ENCODE data around the gene BCR. TPM values are rescaled to one million over a fixed set of nuclear protein-coding genes. Genes with fewer than 3 reads are reported as not detected.
A peak's percentile ranks its signal among the peaks of the same experiment; 100 is the strongest.

BCR gene
- total RNA-seq, 1 donor from 2014 or later = 57.2 TPM

DNA sequence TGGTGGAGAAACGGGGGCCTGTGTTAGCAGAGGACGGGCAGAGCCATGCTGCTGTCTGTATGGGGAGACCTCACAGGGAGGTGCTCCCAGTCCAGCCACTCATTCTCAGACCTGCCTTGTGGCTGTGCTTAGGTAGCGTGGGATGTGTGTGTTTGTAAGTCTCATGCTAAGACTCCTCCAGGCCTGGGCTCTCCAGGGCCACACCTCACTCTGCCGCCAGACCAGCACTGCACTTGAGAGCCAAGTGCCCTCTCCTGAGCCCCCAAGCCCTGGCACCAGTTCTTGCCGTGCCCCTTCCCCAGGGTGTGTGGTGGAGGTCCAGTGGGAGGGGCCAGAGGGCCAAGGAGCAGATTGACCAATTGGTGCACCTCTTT, 108.8 kb downstream of the BCR start:
- Histone ChIP-seq H3K27ac (no peak overlapping the region), H3K36me3 (peaks cover 95% of the 10 kb centered on the region), H3K9me3 (no peaks in the 10 kb centered on the region), H3K4me3 (no peak overlapping the region), H3K4me1 (peaks cover 12% of the 10 kb centered on the region), H3K27me3 (ENCODE audit: low read depth) (no peaks in the 10 kb centered on the region)
- DNase-seq (no peak), ATAC-seq (peak; percentile 17 to 24)
- intact Hi-C loops (cut with DNase I) = loop anchor here (10.0 kb wide), 1 partner anchor 114 kb away; no protein-coding TSS in a partner anchor
- TF ChIP-seq, protein P1, sequence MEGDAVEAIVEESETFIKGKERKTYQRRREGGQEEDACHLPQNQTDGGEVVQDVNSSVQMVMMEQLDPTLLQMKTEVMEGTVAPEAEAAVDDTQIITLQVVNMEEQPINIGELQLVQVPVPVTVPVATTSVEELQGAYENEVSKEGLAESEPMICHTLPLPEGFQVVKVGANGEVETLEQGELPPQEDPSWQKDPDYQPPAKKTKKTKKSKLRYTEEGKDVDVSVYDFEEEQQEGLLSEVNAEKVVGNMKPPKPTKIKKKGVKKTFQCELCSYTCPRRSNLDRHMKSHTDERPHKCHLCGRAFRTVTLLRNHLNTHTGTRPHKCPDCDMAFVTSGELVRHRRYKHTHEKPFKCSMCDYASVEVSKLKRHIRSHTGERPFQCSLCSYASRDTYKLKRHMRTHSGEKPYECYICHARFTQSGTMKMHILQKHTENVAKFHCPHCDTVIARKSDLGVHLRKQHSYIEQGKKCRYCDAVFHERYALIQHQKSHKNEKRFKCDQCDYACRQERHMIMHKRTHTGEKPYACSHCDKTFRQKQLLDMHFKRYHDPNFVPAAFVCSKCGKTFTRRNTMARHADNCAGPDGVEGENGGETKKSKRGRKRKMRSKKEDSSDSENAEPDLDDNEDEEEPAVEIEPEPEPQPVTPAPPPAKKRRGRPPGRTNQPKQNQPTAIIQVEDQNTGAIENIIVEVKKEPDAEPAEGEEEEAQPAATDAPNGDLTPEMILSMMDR (IDR thresholded peaks at IDR 0.05) = no peak

DNA sequence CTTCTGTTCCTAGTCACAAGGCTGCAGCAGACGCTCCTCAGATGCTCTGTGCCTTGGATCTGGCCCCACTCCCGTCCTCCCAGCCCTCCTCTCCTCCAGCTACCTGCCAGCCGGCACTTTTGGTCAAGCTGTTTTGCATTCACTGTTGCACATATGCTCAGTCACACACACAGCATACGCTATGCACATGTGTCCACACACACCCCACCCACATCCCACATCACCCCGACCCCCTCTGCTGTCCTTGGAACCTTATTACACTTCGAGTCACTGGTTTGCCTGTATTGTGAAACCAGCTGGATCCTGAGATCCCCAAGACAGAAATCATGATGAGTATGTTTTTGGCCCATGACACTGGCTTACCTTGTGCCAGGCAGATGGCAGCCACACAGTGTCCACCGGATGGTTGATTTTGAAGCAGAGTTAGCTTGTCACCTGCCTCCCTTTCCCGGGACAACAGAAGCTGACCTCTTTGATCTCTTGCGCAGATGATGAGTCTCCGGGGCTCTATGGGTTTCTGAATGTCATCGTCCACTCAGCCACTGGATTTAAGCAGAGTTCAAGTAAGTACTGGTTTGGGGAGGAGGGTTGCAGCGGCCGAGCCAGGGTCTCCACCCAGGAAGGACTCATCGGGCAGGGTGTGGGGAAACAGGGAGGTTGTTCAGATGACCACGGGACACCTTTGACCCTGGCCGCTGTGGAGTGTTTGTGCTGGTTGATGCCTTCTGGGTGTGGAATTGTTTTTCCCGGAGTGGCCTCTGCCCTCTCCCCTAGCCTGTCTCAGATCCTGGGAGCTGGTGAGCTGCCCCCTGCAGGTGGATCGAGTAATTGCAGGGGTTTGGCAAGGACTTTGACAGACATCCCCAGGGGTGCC, 109.8 kb downstream of the BCR start:
- DNase-seq (peak; percentile 65), ATAC-seq (peak; percentile 68 to 69)
- TF ChIP-seq, protein P1 (IDR thresholded peaks at IDR 0.05) = peak; percentile 83
- Histone ChIP-seq H3K27me3 (ENCODE audit: low read depth) (no peaks in the 10 kb centered on the region), H3K4me3 (no peak overlapping the region), H3K27ac (peak overlapping the region; percentile 24), H3K36me3 (peaks cover 97% of the 10 kb centered on the region), H3K4me1 (peaks cover 12% of the 10 kb centered on the region), H3K9me3 (no peaks in the 10 kb centered on the region)
- intact Hi-C loops (cut with DNase I) = loop anchor here (10.0 kb wide), 1 partner anchor 115 kb away; no protein-coding TSS in a partner anchor

DNA sequence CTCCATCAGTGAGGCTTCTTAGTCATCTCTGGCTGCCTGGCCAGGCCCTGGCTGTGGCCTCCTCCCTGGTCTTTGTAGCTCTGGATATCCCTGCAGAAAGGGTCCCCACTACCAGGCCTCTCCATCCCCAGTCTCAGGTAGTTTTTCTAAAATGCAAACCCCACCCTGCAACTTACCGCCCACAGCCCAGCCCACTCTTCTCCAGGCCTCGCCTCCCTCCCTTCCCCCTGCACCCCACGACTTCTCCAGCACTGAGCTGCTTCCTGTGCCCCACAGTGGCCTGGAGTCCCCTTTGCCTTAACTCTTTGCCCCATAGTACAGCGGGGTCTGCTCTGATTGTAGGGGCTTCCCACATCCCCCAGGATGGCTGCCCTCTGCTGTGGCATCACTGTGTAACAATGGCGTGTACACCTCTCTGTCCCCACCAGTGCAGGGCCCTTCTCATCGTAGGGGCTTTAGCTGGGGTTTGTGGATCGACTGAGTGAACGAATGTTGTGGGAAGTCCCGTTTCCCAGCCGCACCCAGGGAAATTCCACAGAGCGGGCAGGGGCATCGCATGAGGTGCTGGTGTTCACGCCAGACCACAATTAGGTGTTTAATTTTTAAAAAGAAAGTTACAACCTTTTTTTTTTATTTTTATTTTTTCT, 111.6 kb downstream of the BCR start:
- TF ChIP-seq, protein P1 (IDR thresholded peaks at IDR 0.05) = no peak
- H3K27ac ChIP-seq = no peak overlapping the region
- peaks cover 94% of the 10 kb centered on the region for H3K36me3 ChIP-seq
- ATAC-seq (no peak), DNase-seq (no peak)
- H3K27me3 ChIP-seq (ENCODE audit: low read depth) = no peaks in the 10 kb centered on the region
- peaks cover 12% of the 10 kb centered on the region for H3K4me1 ChIP-seq
- no peak overlapping the region for H3K4me3 ChIP-seq
- H3K9me3 ChIP-seq = no peaks in the 10 kb centered on the region
- intact Hi-C loops (cut with DNase I) = no loop called here

DNA sequence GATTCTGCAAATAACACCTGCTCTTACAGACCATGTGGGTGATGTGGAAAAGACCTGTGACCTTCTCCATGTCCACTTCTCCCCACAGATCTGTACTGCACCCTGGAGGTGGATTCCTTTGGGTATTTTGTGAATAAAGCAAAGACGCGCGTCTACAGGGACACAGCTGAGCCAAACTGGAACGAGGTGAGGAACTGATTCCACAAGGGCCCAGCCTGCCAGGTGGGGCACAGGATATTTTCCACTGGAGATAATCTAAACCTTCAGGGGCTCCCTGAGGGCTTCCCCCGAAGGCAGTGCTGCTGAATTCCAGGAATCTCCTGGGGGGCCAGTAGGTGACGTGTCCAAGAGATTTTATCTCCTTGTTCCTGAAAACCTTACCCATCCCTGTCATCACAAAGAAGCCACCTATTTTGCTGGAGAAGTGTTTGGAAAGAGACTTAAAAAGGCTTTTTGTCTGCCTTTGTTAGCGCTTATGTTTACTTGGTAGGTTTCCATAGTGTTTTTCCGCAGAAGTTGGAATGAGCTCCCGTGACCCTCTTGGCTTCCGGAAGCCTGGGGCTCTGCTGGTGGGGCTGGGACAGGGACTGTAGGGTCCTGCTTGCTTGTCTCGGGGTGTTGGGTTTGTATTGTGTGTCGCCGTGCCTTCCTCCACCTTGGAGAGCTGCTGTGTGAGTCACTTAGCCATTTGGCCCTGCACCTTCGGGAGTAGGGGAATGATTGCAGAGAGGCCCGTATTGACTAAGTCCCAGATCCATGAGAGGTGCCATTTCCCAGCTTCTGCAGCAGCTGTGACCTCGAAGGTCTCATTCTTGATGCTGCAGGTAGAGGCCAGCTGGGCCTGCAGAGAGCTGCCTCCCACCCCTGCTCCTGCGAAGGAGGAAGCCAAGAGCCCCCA, 112.4 kb downstream of the BCR start:
- Histone ChIP-seq H3K9me3 (no peaks in the 10 kb centered on the region), H3K4me1 (peaks cover 12% of the 10 kb centered on the region), H3K4me3 (no peak overlapping the region), H3K27me3 (ENCODE audit: low read depth) (no peaks in the 10 kb centered on the region), H3K27ac (no peak overlapping the region), H3K36me3 (peaks cover 93% of the 10 kb centered on the region)
- DNase-seq (no peak), ATAC-seq (no peak)
- TF ChIP-seq, protein P1 (IDR thresholded peaks at IDR 0.05) = no peak
- intact Hi-C loops (cut with DNase I) = no loop called here

DNA sequence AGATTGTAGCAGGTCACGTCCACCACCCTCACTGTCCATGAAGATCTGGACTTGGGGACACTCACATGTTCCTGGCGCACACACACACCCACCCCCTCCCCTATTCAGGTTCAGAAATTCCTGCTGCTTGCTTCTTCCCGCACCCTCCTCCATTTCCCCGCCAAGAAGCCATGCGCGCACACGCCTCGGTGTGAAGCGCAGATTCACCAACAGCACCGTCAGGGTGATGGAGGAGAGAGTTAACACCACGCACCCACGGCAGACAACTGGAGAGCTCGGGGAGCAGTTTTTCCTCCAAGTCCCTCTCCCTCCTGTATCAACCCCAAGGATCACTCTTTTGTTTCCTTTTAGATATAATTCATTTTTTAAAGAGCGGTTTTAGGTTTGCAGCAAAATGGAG, 113.4 kb downstream of the BCR start:
- H3K27me3 ChIP-seq (ENCODE audit: low read depth) = no peaks in the 10 kb centered on the region
- peaks cover 12% of the 10 kb centered on the region for H3K4me1 ChIP-seq
- H3K36me3 ChIP-seq = peaks cover 95% of the 10 kb centered on the region
- TF ChIP-seq, protein P1 (IDR thresholded peaks at IDR 0.05) = no peak
- DNase-seq = no peak
- H3K27ac ChIP-seq = no peak overlapping the region
- H3K4me3 ChIP-seq = no peak overlapping the region
- intact Hi-C loops (cut with DNase I) = no loop called here
- no peak for ATAC-seq
- no peaks in the 10 kb centered on the region for H3K9me3 ChIP-seq
